CD4-positive, alpha-beta T cell treated with Interferon gamma for 1 hour (primary cell): ENCODE measurements around the gene LEKR1.

Source experiments
- DNase-seq: peaks from one replicate; pipeline ENCODE4 v3.0.0-alpha.2; 2020

Gene LEKR1

GRCh38 chr3:157063926-157064325 lies 237.8 kb downstream of the LEKR1 start:
- no peak for DNase-seq

GRCh38 chr3:157064402-157064801 lies 238.2 kb downstream of the LEKR1 start:
- peak; percentile 11 for DNase-seq

- DNase-seq: no peak
These were observed 239.0 kb downstream of the LEKR1 start for GRCh38 chr3:157065201-157065600.

GRCh38 chr3:157066335-157067098 lies 240.4 kb downstream of the LEKR1 start:
- DNase-seq: no peak

- DNase-seq: peak; percentile 29
These were observed 241.0 kb downstream of the LEKR1 start for GRCh38 chr3:157067114-157067513.

GRCh38 chr3:157069406-157069805 lies 243.3 kb downstream of the LEKR1 start:
- no peak for DNase-seq

- DNase-seq: no peak
These were observed 243.9 kb downstream of the LEKR1 start for GRCh38 chr3:157069846-157070677.

GRCh38 chr3:157070678-157070999 lies 244.5 kb downstream of the LEKR1 start:
- no peak for DNase-seq

GRCh38 chr3:157071744-157072525 lies 245.8 kb downstream of the LEKR1 start:
- no peak for DNase-seq

- DNase-seq: no peak
These were observed 247.7 kb downstream of the LEKR1 start for GRCh38 chr3:157073810-157074209.

GRCh38 chr3:157074490-157074889 lies 248.3 kb downstream of the LEKR1 start:
- DNase-seq: no peak

GRCh38 chr3:157074981-157075380 lies 248.8 kb downstream of the LEKR1 start:
- DNase-seq: no peak

GRCh38 chr3:157075693-157076420 lies 249.7 kb downstream of the LEKR1 start:
- no peak for DNase-seq

- no peak for DNase-seq
These were observed 251.4 kb downstream of the LEKR1 start for GRCh38 chr3:157077565-157077991.

GRCh38 chr3:157078131-157078810 lies 252.1 kb downstream of the LEKR1 start:
- DNase-seq: no peak

- DNase-seq: no peak
These were observed 252.6 kb downstream of the LEKR1 start for GRCh38 chr3:157078811-157079185.

GRCh38 chr3:157079676-157080369 lies 253.7 kb downstream of the LEKR1 start:
- DNase-seq: no peak

GRCh38 chr3:157081626-157082210 lies 255.6 kb downstream of the LEKR1 start:
- DNase-seq: peak; percentile 81

GRCh38 chr3:157082305-157082982 lies 256.3 kb downstream of the LEKR1 start:
- no peak for DNase-seq

- no peak for DNase-seq
These were observed 257.7 kb downstream of the LEKR1 start for GRCh38 chr3:157083824-157084223.
